H1 (cell line): ENCODE measurements around the gene GNAL. TPM values are rescaled to one million over a fixed set of nuclear protein-coding genes. Genes with fewer than 3 reads are reported as not detected.

Experiments used
- CTCF ChIA-PET: fragments of 300-600 bp; sonication (Branson Sonifier 250); formaldehyde crosslinking; loops from one replicate; lab custom pipeline; 2021; ENCODE audit not compliant: partially characterized antibody; lab: Charles Lee
- POLR2A ChIA-PET: fragments of 300-600 bp; sonication (Branson Sonifier 250); formaldehyde crosslinking; loops from one replicate; lab custom pipeline; 2021; ENCODE audit warnings: inconsistent platforms; ENCODE audit not compliant: partially characterized antibody; lab: Charles Lee
- DNase-seq, 2 experiments: peaks; one replicate each; pipeline versions ENCODE4 v3.0.0 to v3.0.0-alpha.2; 2010 to 2022; ENCODE audit warnings: low spot score in 2 of 2, low read depth in 1 of 2, mixed read lengths in 1 of 2
- FAIRE-seq: peaks from 2 replicates; lab custom pipeline; 2011; peaks lifted over from hg19 to GRCh38; lab: Jason Lieb, UNC
- H2AFZ ChIP-seq: 2 replicates; pipeline ENCODE4 v1.8.1; 2012; ENCODE audit warnings: low read length, inconsistent platforms
- H2AK5ac ChIP-seq: 2 replicates; pipeline ENCODE4 v1.6.1; 2013; ENCODE audit warnings: low read depth, low read length
- H2BK120ac ChIP-seq: replicated peaks from 2 replicates; pipeline ENCODE3; 2013; ENCODE audit warnings: low read depth, low read length, inconsistent platforms
- H2BK12ac ChIP-seq: 2 replicates; pipeline ENCODE4 v1.6.1; 2013; ENCODE audit warnings: low read depth, low read length
- H2BK15ac ChIP-seq: 2 replicates; pipeline ENCODE4 v1.6.1; 2013; ENCODE audit warnings: low read length
- H2BK20ac ChIP-seq: 2 replicates; pipeline ENCODE4 v1.6.1; 2013; ENCODE audit warnings: low read length
- H2BK5ac ChIP-seq: 2 replicates; pipeline ENCODE4 v1.6.1; 2013; ENCODE audit warnings: low read depth, low read length
- H3K14ac ChIP-seq: 2 replicates; pipeline ENCODE4 v1.6.1; 2013; ENCODE audit warnings: inconsistent platforms; ENCODE audit not compliant: insufficient read length
- H3K18ac ChIP-seq: 2 replicates; pipeline ENCODE4 v1.6.1; 2013; ENCODE audit warnings: low read length; ENCODE audit errors: extremely low read depth
- H3K23ac ChIP-seq: 2 replicates; pipeline ENCODE4 v1.6.1; 2013; ENCODE audit warnings: inconsistent platforms; ENCODE audit not compliant: insufficient read length
- H3K23me2 ChIP-seq: 2 replicates; pipeline ENCODE4 v1.6.1; 2013; ENCODE audit warnings: low read depth, low read length
- H3K27ac ChIP-seq: 2 replicates; pipeline ENCODE4 v1.6.1; 2011; ENCODE audit warnings: low read depth, low read length, inconsistent platforms
- H3K27me3 ChIP-seq, 4 experiments: replicated peaks in 1 of 4; 1 replicate in 1 of 4; 2 replicates in 3 of 4; pipeline versions ENCODE4 v1.6.1 to v1.8.1; 2011 to 2013; ENCODE audit warnings: low read length in 3 of 4, mild to moderate bottlenecking in 3 of 4, inconsistent platforms in 2 of 4, mixed read lengths in 2 of 4, moderate library complexity in 1 of 4; ENCODE audit not compliant: control insufficient read depth in 3 of 4, insufficient read depth in 3 of 4; ENCODE audit errors: extremely low read depth in 1 of 4
- H3K36me3 ChIP-seq, 4 experiments: 2 replicates each; pipeline versions ENCODE4 v1.6.1 to v1.8.1; 2011 to 2013; ENCODE audit warnings: mild to moderate bottlenecking in 4 of 4, low read length in 3 of 4, moderate library complexity in 2 of 4, control low read depth in 1 of 4, inconsistent platforms in 1 of 4; ENCODE audit not compliant: insufficient read depth in 4 of 4, control insufficient read depth in 2 of 4
- H3K4ac ChIP-seq: replicated peaks from 2 replicates; pipeline ENCODE3; 2013; ENCODE audit warnings: low read length, low read depth, mixed read lengths, inconsistent platforms; ENCODE audit not compliant: insufficient read length
- H3K4me1 ChIP-seq, 4 experiments: replicated peaks in 1 of 4; 1 replicate in 1 of 4; 2 replicates in 3 of 4; pipeline versions ENCODE4 v1.6.1 to v1.8.1; 2011 to 2013; ENCODE audit warnings: low read length in 3 of 4, inconsistent platforms in 2 of 4, mixed read lengths in 1 of 4; ENCODE audit not compliant: insufficient read depth in 4 of 4, control insufficient read depth in 3 of 4
- H3K4me2 ChIP-seq, 2 experiments: 2 replicates each; pipeline versions ENCODE4 v1.6.1 to v1.8.1; 2011 to 2013; ENCODE audit warnings: low read depth in 2 of 2, low read length in 2 of 2, control low read depth in 1 of 2, inconsistent platforms in 1 of 2, mild to moderate bottlenecking in 1 of 2; ENCODE audit not compliant: insufficient read depth in 1 of 2
- H3K4me3 ChIP-seq, 4 experiments: fragments of 200-600, 300-600 bp in 1 of 4; sonication (generic), shearing (Covaris generic), sonication (Bioruptor Twin) in 1 of 4; 2 replicates each; pipeline versions ENCODE4 v1.5.1 to v1.8.1; 2011 to 2016; ENCODE audit warnings: low read length in 4 of 4, low read depth in 3 of 4, control low read depth in 2 of 4, inconsistent platforms in 2 of 4, mild to moderate bottlenecking in 2 of 4, mixed read lengths in 1 of 4, moderate library complexity in 1 of 4; ENCODE audit not compliant: insufficient read depth in 2 of 4; ENCODE audit errors: extremely low read depth in 1 of 4
- H3K56ac ChIP-seq: replicated peaks from 2 replicates; pipeline ENCODE3; 2013; ENCODE audit warnings: low read depth, mild to moderate bottlenecking, mixed read lengths, low read length, inconsistent platforms; ENCODE audit not compliant: insufficient read length
- H3K79me1 ChIP-seq: 2 replicates; pipeline ENCODE4 v1.6.1; 2013; ENCODE audit warnings: low read depth, low read length, control low read depth
- H3K79me2 ChIP-seq, 2 experiments: 2 replicates each; pipeline versions ENCODE4 v1.6.1 to v1.8.1; 2012 to 2013; ENCODE audit warnings: low read length in 2 of 2, mild to moderate bottlenecking in 2 of 2, inconsistent platforms in 1 of 2; ENCODE audit not compliant: insufficient read depth in 2 of 2, control insufficient read depth in 1 of 2
- H3K9ac ChIP-seq, 4 experiments: replicated peaks in 1 of 4; 1 replicate in 1 of 4; 2 replicates in 3 of 4; pipeline versions ENCODE4 v1.6.1 to v1.8.1; 2011 to 2013; ENCODE audit warnings: low read depth in 3 of 4, low read length in 3 of 4, control low read depth in 2 of 4, mild to moderate bottlenecking in 2 of 4, moderate library complexity in 2 of 4, inconsistent platforms in 1 of 4; ENCODE audit errors: extremely low read depth in 1 of 4
- H3K9me3 ChIP-seq, 2 experiments: 2 replicates each; pipeline versions ENCODE4 v1.6.1 to v1.8.1; 2012 to 2013; ENCODE audit warnings: mild to moderate bottlenecking in 2 of 2, moderate library complexity in 2 of 2, control low read depth in 1 of 2, inconsistent platforms in 1 of 2, low read depth in 1 of 2, low read length in 1 of 2, mixed read lengths in 1 of 2; ENCODE audit not compliant: insufficient read depth in 2 of 2
- H4K20me1 ChIP-seq, 2 experiments: replicated peaks in 1 of 2; 2 replicates each; pipeline versions ENCODE3 to v1.8.1; 2011 to 2013; ENCODE audit warnings: inconsistent platforms in 2 of 2, low read length in 2 of 2, mild to moderate bottlenecking in 1 of 2; ENCODE audit not compliant: insufficient read depth in 2 of 2, control insufficient read depth in 1 of 2
- H4K5ac ChIP-seq: 2 replicates; pipeline ENCODE4 v1.6.1; 2013; ENCODE audit warnings: low read length, low read depth, mixed read lengths, inconsistent platforms; ENCODE audit not compliant: insufficient read length
- H4K8ac ChIP-seq: 2 replicates; pipeline ENCODE4 v1.8.0; 2013; ENCODE audit warnings: mild to moderate bottlenecking, moderate library complexity, low read length, inconsistent platforms; ENCODE audit not compliant: insufficient read depth; ENCODE audit errors: extremely low read depth
- H4K91ac ChIP-seq: replicated peaks from 2 replicates; pipeline ENCODE3; 2013; ENCODE audit warnings: low read length, mixed read lengths, inconsistent platforms; ENCODE audit not compliant: insufficient read length
- ATF2 ChIP-seq: IDR thresholded peaks from 2 replicates; pipeline ENCODE4 v1.6.1; 2012; ENCODE audit warnings: low read length, inconsistent platforms
- ATF3 ChIP-seq: IDR thresholded peaks from 2 replicates; pipeline ENCODE4 v1.6.1; 2011; ENCODE audit warnings: low read depth, mild to moderate bottlenecking, low read length; ENCODE audit not compliant: insufficient read depth
- BACH1 ChIP-seq: IDR thresholded peaks from 2 replicates; pipeline ENCODE4 v1.6.1; 2012; ENCODE audit warnings: low read length, improper control_type of control experiment
- CEBPB ChIP-seq: IDR thresholded peaks from 2 replicates; pipeline ENCODE4 v1.6.1; 2012; ENCODE audit warnings: low read depth, low read length
- JUND ChIP-seq: IDR thresholded peaks from 2 replicates; pipeline ENCODE4 v1.6.1; 2011; ENCODE audit warnings: mild to moderate bottlenecking, improper control_type of control experiment, low read length
- RFX5 ChIP-seq: IDR thresholded peaks from 2 replicates; pipeline ENCODE4 v1.6.1; 2011; ENCODE audit warnings: low read depth, low read length, improper control_type of control experiment, borderline replicate concordance
- RXRA ChIP-seq: IDR thresholded peaks from 2 replicates; pipeline ENCODE4 v1.6.1; 2011; ENCODE audit warnings: low read depth, mild to moderate bottlenecking, low read length, moderate library complexity; ENCODE audit not compliant: insufficient read depth
- SAP30 ChIP-seq: fragments of 300-600 bp; sonication (generic); IDR thresholded peaks from 2 replicates; pipeline ENCODE4 v1.7.1; 2012; ENCODE audit warnings: low read length, moderate library complexity, mild to moderate bottlenecking, inconsistent platforms; ENCODE audit not compliant: insufficient read depth, insufficient replicate concordance
- SIX5 ChIP-seq: IDR thresholded peaks from 2 replicates; pipeline ENCODE4 v1.6.1; 2011; ENCODE audit warnings: mild to moderate bottlenecking, low read depth, low read length
- ZNF274 ChIP-seq: IDR thresholded peaks from 2 replicates; pipeline ENCODE4 v1.7.0; 2012; ENCODE audit warnings: low read length, borderline replicate concordance; ENCODE audit errors: extremely low read depth
- WGBS, 2 experiments: shearing (Covaris generic) in 1 of 2; methylation state at CpG; one replicate each; pipeline versions ENCODE4 v1.1.6 to v1.1.7; 2013 to 2015; ENCODE audit warnings: low lambda C conversion rate in 2 of 2, mixed read lengths in 2 of 2, inconsistent platforms in 1 of 2, low coverage in 1 of 2, missing lambda C conversion rate in 1 of 2; ENCODE audit not compliant: insufficient replicate concordance in 2 of 2, insufficient coverage in 1 of 2, insufficient read length in 1 of 2; ENCODE audit errors: extremely low coverage in 1 of 2, missing lambda C conversion rate in 1 of 2; 5-methylcytosine and 5-hydroxymethylcytosine counted together
- polyA plus RNA-seq, 7 experiments: library from polyadenylated mRNA; depleted of rRNA in 3 of 7; stranded (reverse) in 5 of 7; unstranded in 2 of 7; fragments of >200 nt in 5 of 7; fragments of 200-250 nt in 2 of 7; gene quantifications; 1 replicate in 5 of 7; 2 replicates in 1 of 7; 4 replicates in 1 of 7; pipeline versions ENCODE4 v1.2.1 to v1.2.3, GENCODE V29; 2011 to 2013; ENCODE audit warnings: missing spikeins in 2 of 7, mixed read lengths in 2 of 7
- total RNA-seq: library from RNA; stranded (reverse); fragmentation: NEBNext Ultra II Directional; extraction: Animal tissue kit (Norgen Biotek cat#: 25700); gene quantifications from 2 replicates; pipeline ENCODE4 v1.2.1, GENCODE V29; 2021
- TF ChIP-seq, protein P1 (sequence below): IDR thresholded peaks from 2 replicates; pipeline ENCODE4 v1.6.1; 2012; ENCODE audit warnings: inconsistent platforms

The GNAL gene
- total and polyA plus RNA-seq, 2 of the 8 experiments (the other 6 are each of a cell fraction or from before 2014, with no cell fraction given), result 13.2 to 18.3 TPM

- Histone ChIP-seq H2AK5ac (no peak overlapping the region), H3K4me2 (no peak overlapping the region), H3K4me3 (no peak overlapping the region), H4K5ac (no peak overlapping the region), H3K36me3 (no peaks in the 10 kb centered on the region; a peak in 1 of 8 replicates), H3K9ac (no peak overlapping the region), H2BK12ac (no peak overlapping the region), H2AFZ (no peak overlapping the region), H4K8ac (no peak overlapping the region; the same call in 1 of the 2 replicates), H3K27ac (no peak overlapping the region), H3K4ac (peak overlapping the region; percentile 47), H3K9me3 (peaks cover 0 to 8% of the 10 kb centered on the region in 2 experiments; a peak in 2 of 4 replicates), H3K18ac (no peak overlapping the region), H2BK120ac (no peak overlapping the region), H3K56ac (no peak overlapping the region), H3K79me1 (no peaks in the 10 kb centered on the region), H3K14ac (no peak overlapping the region), H3K4me1 (peaks cover 0 to 3% (median 0%) of the 10 kb centered on the region in 4 experiments; a peak in 1 of 7 replicates), H2BK15ac (0 out of 2 replicates have a peak overlapping the region, but pooled peaks have one; percentile 19), H2BK5ac (no peak overlapping the region), H3K27me3 (no peaks in the 10 kb centered on the region), H4K20me1 (no peaks in the 10 kb centered on the region), H3K23me2 (no peaks in the 10 kb centered on the region), H3K23ac (no peak overlapping the region), H4K91ac (no peak overlapping the region), H2BK20ac (no peak overlapping the region), H3K79me2 (no peaks in the 10 kb centered on the region)
- CTCF ChIA-PET, result interaction anchor here (1.6 to 2.0 kb wide), 3 partner anchors 9 to 64 kb away, joined by 4 to 12 read pairs (median 4); no protein-coding TSS in a partner anchor
- 92% methylated on average over 7 of the region's 7 CpGs; no CpG with 5 or more reads in 1 of the 2 experiments for WGBS, 2 experiments
- POLR2A ChIA-PET, result no interaction called here
- FAIRE-seq (no peak), DNase-seq (no peak)
- TF ChIP-seq SAP30 (no peak), BACH1 (no peak), CEBPB (no peak), RXRA (no peak), ATF2 (no peak), RFX5 (no peak), ZNF274 (no peak), ATF3 (no peak), JUND (no peak), SIX5 (no peak)
- TF ChIP-seq, protein P1, sequence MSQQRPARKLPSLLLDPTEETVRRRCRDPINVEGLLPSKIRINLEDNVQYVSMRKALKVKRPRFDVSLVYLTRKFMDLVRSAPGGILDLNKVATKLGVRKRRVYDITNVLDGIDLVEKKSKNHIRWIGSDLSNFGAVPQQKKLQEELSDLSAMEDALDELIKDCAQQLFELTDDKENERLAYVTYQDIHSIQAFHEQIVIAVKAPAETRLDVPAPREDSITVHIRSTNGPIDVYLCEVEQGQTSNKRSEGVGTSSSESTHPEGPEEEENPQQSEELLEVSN, result no peak
Observed at GRCh38 chr18:11719621-11720020, 30.6 kb downstream of the GNAL start.
